Left ventricle myocardium inferior (tissue), 1 donor: Measurements from ENCODE around the gene KLLN. TPM values are rescaled to one million over a fixed set of nuclear protein-coding genes. Genes with fewer than 3 reads are reported as not detected.

Experiments used
- DNase-seq: peaks from one replicate; pipeline ENCODE4 v3.0.0-alpha.2; 2020
- H3K27ac ChIP-seq: fragments of 200-600 bp; replicated peaks from 2 replicates; pipeline ENCODE4 v1.8.0; 2021
- H3K27me3 ChIP-seq: fragments of 200-600 bp; 2 replicates; pipeline ENCODE4 v1.8.0; 2021; ENCODE audit warnings: low read depth
- H3K36me3 ChIP-seq: fragments of 200-600 bp; 2 replicates; pipeline ENCODE4 v1.8.0; 2021
- H3K4me1 ChIP-seq: fragments of 200-600 bp; 2 replicates; pipeline ENCODE4 v1.8.0; 2021
- H3K4me3 ChIP-seq: fragments of 200-600 bp; 2 replicates; pipeline ENCODE4 v1.8.0; 2021; ENCODE audit warnings: mild to moderate bottlenecking, moderate library complexity
- H3K9me3 ChIP-seq: fragments of 200-600 bp; replicated peaks from 2 replicates; pipeline ENCODE4 v1.8.0; 2021
- CTCF ChIP-seq: fragments of 200-600 bp; IDR thresholded peaks from 2 replicates; pipeline ENCODE4 v1.8.0; 2021; ENCODE audit warnings: antibody characterized with exemption, mild to moderate bottlenecking, borderline replicate concordance
- intact Hi-C: fragments of 100-400 bp; cut with micrococcal nuclease; formaldehyde crosslinking; loops from one replicate; pipeline ENCODE4 v1.11.0; 2022
- total RNA-seq: library from RNA; stranded (reverse); fragmentation: NEBNext Ultra II Directional; extraction: Animal tissue kit (Norgen Biotek cat#: 25700); gene quantifications from one replicate; pipeline ENCODE4 v1.2.1, GENCODE V29; 2021
- donor health status: DM: no; HTN: yes; CAD: no; lungs with severe emphysema.

Gene KLLN
- total RNA-seq, 1 donor from 2014 or later, result 0.19 TPM

GRCh38 chr10:87819289-87819585 is 44.1 kb downstream of the KLLN start:
- Histone ChIP-seq H3K4me1 (peaks cover 35% of the 10 kb centered on the region), H3K4me3 (no peak overlapping the region), H3K27ac (no peak overlapping the region), H3K27me3 (no peaks in the 10 kb centered on the region), H3K36me3 (no peaks in the 10 kb centered on the region), H3K9me3 (no peaks in the 10 kb centered on the region)
- intact Hi-C loops, result no loop called here
- DNase-seq, result no peak
- TF ChIP-seq CTCF, result no peak

GRCh38 chr10:87818505-87819288 is 44.6 kb downstream of the KLLN start:
- Histone ChIP-seq H3K4me1 (peaks cover 37% of the 10 kb centered on the region), H3K36me3 (peaks cover 3% of the 10 kb centered on the region), H3K27ac (peak overlapping the region; percentile 91), H3K9me3 (no peaks in the 10 kb centered on the region), H3K27me3 (no peaks in the 10 kb centered on the region), H3K4me3 (peak overlapping the region; percentile 81)
- intact Hi-C loops, result no loop called here
- no peak for TF ChIP-seq CTCF
- DNase-seq, result peak; percentile 19

GRCh38 chr10:87817609-87818504 is 45.5 kb downstream of the KLLN start, which contains the start of gene ATAD1:
ATAD1 (minus strand) TSS chr10:87818226; CDS start chr10:87814599, 3,627 bp downstream.
- peak within 1 kb of the TSS; percentile 81 for H3K4me3 ChIP-seq
- H3K36me3 ChIP-seq, result peaks cover 9% of the 10 kb centered on the region
- H3K4me1 ChIP-seq, result peaks cover 38% of the 10 kb centered on the region
- no peaks in the 10 kb centered on the region for H3K27me3 ChIP-seq
- H3K27ac ChIP-seq, result peak within 1 kb of the TSS; percentile 91
- peak; percentile 43 for TF ChIP-seq CTCF
- peak; percentile 85 for DNase-seq
- H3K9me3 ChIP-seq, result no peaks in the 10 kb centered on the region
- intact Hi-C loops, result no loop called here

- intact Hi-C loops, result no loop called here
- H3K27ac ChIP-seq, result peak overlapping the region; percentile 91
- no peak for DNase-seq
- TF ChIP-seq CTCF, result no peak
- H3K4me1 ChIP-seq, result peaks cover 38% of the 10 kb centered on the region
- H3K36me3 ChIP-seq, result peaks cover 17% of the 10 kb centered on the region
- peak overlapping the region; percentile 81 for H3K4me3 ChIP-seq
- no peaks in the 10 kb centered on the region for H3K27me3 ChIP-seq
- H3K9me3 ChIP-seq, result no peaks in the 10 kb centered on the region
These were observed 46.3 kb downstream of the KLLN start for GRCh38 chr10:87816898-87817608.

GRCh38 chr10:87816163-87816897 is 47.0 kb downstream of the KLLN start:
- peak overlapping the region; percentile 81 for H3K4me3 ChIP-seq
- H3K36me3 ChIP-seq, result peaks cover 24% of the 10 kb centered on the region
- H3K4me1 ChIP-seq, result peaks cover 38% of the 10 kb centered on the region
- TF ChIP-seq CTCF, result no peak
- intact Hi-C loops, result no loop called here
- no peaks in the 10 kb centered on the region for H3K27me3 ChIP-seq
- no peaks in the 10 kb centered on the region for H3K9me3 ChIP-seq
- H3K27ac ChIP-seq, result peak overlapping the region; percentile 91
- no peak for DNase-seq
